SK-N-MC (cell line): Measurements from ENCODE around the gene KCNN3.

Experiments used
- DNase-seq: peaks from one replicate; pipeline ENCODE4 v3.0.0-alpha.2; 2011; ENCODE audit warnings: low read depth, low spot score
- H3K27ac ChIP-seq: fragments of 200-600 bp; sonication (generic); 2 replicates; pipeline ENCODE4 v1.5.1; 2016; ENCODE audit warnings: mixed run types
- H3K36me3 ChIP-seq: fragments of 200-600 bp; sonication (generic); 2 replicates; pipeline ENCODE4 v1.6.1; 2017; ENCODE audit warnings: antibody characterized with exemption, low read length, mixed read lengths; ENCODE audit not compliant: insufficient read depth
- H3K4me3 ChIP-seq: fragments of 200-600 bp; sonication (generic); 2 replicates; pipeline ENCODE4 v1.5.1; 2016
- H3K9ac ChIP-seq: fragments of 200-600 bp; sonication (generic); 2 replicates; pipeline ENCODE4 v1.8.0; 2017; ENCODE audit warnings: mixed run types, mixed read lengths; ENCODE audit not compliant: insufficient read length
- H3K9me3 ChIP-seq: fragments of 200-600 bp; sonication (generic); 2 replicates; pipeline ENCODE4 v1.6.1; 2017; ENCODE audit warnings: low read depth, mild to moderate bottlenecking, antibody characterized with exemption, low read length, moderate library complexity, mixed read lengths
- EZH2 ChIP-seq: fragments of 200-600 bp; sonication (generic); IDR thresholded peaks from one replicate; pipeline ENCODE4 v1.6.1; 2017; ENCODE audit warnings: antibody characterized with exemption
- FOXP2 ChIP-seq: optimal IDR thresholded peaks from 2 replicates; pipeline ENCODE3; 2011; ENCODE audit warnings: mild to moderate bottlenecking, moderate library complexity; ENCODE audit not compliant: insufficient read depth; ENCODE audit errors: extremely low read length, control extremely low read depth
- POLR2AphosphoS5 ChIP-seq: IDR thresholded peaks from 2 replicates; pipeline ENCODE4 v1.6.1; 2012; ENCODE audit warnings: mild to moderate bottlenecking, low read depth, low read length, borderline replicate concordance

KCNN3 gene

DNA sequence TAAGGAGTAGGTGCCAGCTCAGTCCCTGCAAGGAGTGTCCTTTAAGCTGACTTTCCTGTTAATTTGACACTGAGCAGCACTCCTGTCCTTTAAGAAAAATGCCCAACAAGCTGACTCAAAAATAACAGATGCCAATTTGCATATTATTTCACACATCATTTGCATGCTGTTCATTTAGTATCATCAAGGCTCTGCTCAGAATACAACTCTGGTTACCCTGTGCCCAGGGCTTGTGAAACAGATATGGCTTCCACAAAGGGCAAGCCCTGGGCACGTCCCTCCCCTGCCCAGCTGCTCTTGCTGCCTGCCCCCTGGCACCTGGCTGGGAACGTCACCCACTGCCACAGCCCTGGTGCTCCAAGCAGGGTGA, 10.3 kb downstream of the KCNN3 start:
- Histone ChIP-seq H3K36me3 (no peaks in the 10 kb centered on the region), H3K9me3 (no peaks in the 10 kb centered on the region), H3K9ac (no peak overlapping the region), H3K4me3 (no peak overlapping the region), H3K27ac (no peak overlapping the region)
- DNase-seq, result no peak
- TF ChIP-seq POLR2AphosphoS5, result no peak
- no peak for TF ChIP-seq FOXP2
- no peak for TF ChIP-seq EZH2

DNA sequence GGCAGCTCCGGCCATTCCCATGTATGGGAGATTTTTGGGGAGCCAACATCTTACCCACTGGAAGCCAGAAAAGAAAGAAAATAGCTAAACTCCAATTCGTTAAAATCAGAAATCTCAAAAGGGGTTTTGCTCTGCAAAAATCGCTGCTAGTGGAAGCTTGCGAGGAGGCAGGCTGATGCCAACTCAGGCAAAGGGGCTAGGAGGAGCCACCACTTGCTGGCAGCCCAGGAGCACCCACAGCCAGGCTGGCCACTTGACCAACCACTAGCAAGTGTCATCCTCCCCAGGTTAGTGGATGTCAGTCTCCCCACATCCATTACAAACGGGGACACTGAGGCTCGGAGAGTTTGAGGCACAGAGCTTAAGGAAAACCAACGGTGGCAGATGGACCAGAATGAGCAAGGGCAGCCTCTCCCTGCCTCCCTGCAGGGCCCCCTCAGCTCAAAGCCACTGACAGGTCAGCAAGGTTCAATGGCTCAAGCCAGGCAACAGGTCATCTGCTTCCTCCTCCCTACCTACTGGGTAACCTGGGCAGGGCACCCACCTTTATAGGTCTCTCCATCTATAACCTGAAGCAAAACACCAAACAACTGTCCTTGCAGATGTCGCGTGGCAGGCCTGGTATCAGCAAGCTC, 10.8 kb downstream of the KCNN3 start:
- no peak overlapping the region for H3K27ac ChIP-seq
- TF ChIP-seq FOXP2 (no peak), POLR2AphosphoS5 (no peak), EZH2 (no peak)
- H3K9ac ChIP-seq, result no peak overlapping the region

DNA sequence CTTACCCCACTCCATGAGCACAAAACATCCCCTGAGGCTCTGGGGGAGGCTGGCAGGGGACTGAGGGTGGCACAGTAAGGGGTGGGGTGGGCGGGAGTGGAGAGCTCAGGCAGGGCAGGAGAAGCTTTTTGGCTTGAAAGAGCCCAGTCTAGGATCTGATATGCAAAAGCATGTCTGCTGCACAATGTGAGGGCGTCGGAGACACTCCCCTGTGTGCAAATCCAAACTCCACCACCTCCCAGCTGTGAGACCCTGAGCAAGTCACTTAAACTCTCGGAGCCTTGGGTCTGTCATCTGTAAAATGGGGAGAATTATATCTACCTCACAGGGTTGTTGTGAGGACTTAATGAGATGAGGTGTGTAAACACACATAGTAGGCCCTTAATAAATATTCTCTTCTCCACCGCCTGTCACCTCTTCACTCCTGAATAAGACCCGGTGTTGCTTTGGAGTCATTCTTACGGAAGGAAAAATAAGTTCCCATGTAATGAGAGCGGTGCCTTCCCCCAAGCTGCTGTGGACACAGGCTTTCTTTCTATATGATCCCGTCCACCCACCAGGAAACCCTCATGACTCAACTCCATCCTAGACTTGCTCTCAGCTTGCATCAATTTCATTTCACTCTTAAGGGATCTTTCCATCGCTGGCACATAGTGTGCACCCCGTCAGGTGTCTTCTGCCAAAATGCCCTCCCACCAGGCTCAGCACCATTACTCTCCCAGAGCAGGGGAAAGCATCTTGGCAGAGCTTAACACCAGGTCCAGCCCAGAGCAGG, 12.5 kb downstream of the KCNN3 start:
- Histone ChIP-seq H3K9ac (no peak overlapping the region), H3K27ac (no peak overlapping the region), H3K9me3 (no peaks in the 10 kb centered on the region), H3K4me3 (no peak overlapping the region), H3K36me3 (no peaks in the 10 kb centered on the region)
- TF ChIP-seq FOXP2 (no peak), EZH2 (no peak), POLR2AphosphoS5 (no peak)
- no peak for DNase-seq

More for the DNA sequence above, 10.8 kb downstream of the KCNN3 start:
- Histone ChIP-seq H3K9me3 (no peaks in the 10 kb centered on the region), H3K4me3 (no peak overlapping the region), H3K36me3 (no peaks in the 10 kb centered on the region)
- no peak for DNase-seq

DNA sequence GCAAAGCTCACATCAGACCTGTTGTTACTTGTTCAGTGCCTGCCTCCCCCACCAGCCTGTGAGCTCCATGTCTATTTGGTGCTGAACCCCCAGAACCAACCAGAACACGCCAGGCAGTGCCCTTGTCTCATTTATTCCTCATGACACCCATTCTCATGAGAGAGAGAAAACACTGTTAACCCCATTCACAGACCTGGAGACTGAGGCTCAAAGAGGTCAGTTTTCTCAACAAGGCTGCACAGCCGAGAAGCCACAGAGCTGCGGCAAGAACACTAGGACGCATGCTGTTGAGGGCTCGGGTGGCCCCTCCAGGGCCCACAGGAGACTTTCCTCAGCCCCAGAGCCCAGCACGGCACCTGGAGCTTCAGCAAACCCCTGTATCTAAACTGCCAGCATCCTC, 13.1 kb downstream of the KCNN3 start:
- Histone ChIP-seq H3K9me3 (no peaks in the 10 kb centered on the region), H3K4me3 (no peak overlapping the region), H3K27ac (no peak overlapping the region), H3K36me3 (no peaks in the 10 kb centered on the region), H3K9ac (no peak overlapping the region)
- no peak for TF ChIP-seq EZH2
- DNase-seq, result no peak

DNA sequence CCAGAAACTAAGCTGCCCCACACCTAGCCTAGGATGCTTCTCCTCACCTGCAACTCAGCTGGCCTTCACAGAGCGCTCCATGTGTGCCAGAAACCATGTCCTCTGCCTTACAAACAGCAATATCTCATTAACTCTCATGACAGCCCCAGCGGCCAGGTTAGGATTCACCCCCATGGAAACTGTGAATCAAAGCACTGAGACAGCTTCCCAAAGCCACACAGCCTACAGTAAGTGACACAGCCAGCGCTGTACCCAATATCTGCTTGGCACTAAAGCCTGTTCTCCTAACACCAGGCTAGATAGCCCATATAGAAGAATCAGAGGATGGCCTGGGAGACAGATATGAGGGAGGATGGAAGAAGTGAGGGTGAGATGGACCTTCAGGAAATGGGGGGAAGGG, 13.5 kb downstream of the KCNN3 start:
- DNase-seq, result no peak
- no peaks in the 10 kb centered on the region for H3K36me3 ChIP-seq
- no peak overlapping the region for H3K27ac ChIP-seq
- no peak overlapping the region for H3K4me3 ChIP-seq
- no peaks in the 10 kb centered on the region for H3K9me3 ChIP-seq
- no peak overlapping the region for H3K9ac ChIP-seq
- TF ChIP-seq FOXP2, result no peak
- TF ChIP-seq POLR2AphosphoS5, result no peak
- TF ChIP-seq EZH2, result no peak

DNA sequence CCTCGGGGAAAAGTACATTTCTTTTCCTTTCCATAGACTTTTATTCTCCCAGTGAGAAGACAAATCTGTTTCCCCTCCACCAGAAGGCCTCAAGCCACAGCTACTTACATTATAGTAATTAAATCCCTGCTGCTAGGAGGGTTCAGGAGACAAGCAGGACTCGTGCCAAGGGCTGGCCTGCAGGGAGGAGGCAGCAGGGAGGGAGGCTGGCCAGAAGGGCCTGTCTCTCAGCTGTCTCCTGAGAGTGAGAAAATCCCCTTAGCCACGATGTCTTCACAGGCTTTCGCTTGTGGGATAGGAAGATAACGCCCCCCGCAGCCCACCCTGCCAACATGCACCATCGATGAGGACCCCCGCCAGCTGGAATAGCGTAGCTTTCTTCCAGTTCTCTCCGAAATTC, 14.0 kb downstream of the KCNN3 start:
- no peak for DNase-seq
- Histone ChIP-seq H3K9me3 (no peaks in the 10 kb centered on the region), H3K27ac (no peak overlapping the region), H3K36me3 (no peaks in the 10 kb centered on the region), H3K4me3 (no peak overlapping the region), H3K9ac (no peak overlapping the region)
- no peak for TF ChIP-seq FOXP2
- no peak for TF ChIP-seq POLR2AphosphoS5
- TF ChIP-seq EZH2, result no peak

DNA sequence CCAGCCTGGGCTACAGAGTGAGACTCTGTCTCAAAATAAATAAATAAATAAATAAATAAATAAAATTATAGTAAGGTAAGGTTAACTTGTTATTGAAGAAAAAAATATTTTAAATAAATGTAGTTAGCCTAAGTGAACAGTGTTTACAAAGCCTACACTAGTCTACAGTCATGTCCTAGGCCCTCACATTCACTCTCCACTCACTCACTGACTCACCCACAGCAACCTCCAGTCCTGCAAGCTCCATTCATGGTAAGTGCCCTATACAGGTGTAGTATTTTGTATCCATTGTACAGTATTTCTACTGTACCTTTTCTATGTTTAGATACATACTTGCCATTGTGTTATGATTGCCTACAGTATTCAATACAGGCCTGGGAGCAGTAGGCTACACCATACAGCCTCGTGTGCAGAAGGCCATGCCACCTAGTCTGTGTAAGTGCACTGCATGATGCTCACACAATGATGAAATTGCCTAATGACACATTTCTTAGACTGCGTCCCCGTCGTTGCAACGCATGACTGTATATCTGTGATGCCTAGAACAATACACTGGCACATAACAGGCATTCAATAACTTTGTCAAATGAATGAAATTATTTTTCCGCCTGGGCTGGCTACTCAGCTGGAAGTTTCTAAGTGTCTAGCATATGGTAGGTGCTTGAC, 14.8 kb downstream of the KCNN3 start:
- Histone ChIP-seq H3K9ac (no peak overlapping the region), H3K9me3 (no peaks in the 10 kb centered on the region), H3K27ac (no peak overlapping the region), H3K36me3 (no peaks in the 10 kb centered on the region), H3K4me3 (no peak overlapping the region)
- no peak for DNase-seq
- TF ChIP-seq POLR2AphosphoS5, result no peak
- no peak for TF ChIP-seq FOXP2
- no peak for TF ChIP-seq EZH2

DNA sequence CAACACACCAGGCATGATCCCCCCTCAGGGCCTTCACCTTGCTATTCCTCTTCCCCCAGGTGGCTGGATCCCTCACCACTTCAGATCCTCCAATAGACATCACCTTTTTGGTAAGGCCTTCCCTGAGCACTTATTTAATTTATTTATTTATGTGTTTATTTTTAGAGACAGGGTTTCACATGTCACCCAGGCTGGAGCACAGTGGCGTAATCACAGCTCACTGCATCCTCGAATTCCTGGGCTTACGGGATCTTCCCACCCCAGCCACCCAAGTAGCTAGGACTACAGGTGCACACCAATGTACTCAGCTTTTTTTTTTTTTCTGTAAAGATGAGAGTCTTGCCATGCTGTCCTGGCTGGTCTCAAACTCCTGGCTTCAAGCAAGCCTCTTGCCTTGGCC, 17.2 kb downstream of the KCNN3 start:
- no peak overlapping the region for H3K4me3 ChIP-seq
- no peak overlapping the region for H3K27ac ChIP-seq
- H3K9ac ChIP-seq, result no peak overlapping the region
- no peaks in the 10 kb centered on the region for H3K9me3 ChIP-seq
- TF ChIP-seq EZH2 (no peak), FOXP2 (no peak), POLR2AphosphoS5 (no peak)
- no peaks in the 10 kb centered on the region for H3K36me3 ChIP-seq
- no peak for DNase-seq
